ENCODE results near the gene ADIRF. TPM values are rescaled to one million over a fixed set of nuclear protein-coding genes. Genes with fewer than 3 reads are reported as not detected.

ADIRF gene
- total and polyA plus RNA-seq, 10 of the 15 experiments (the other 5 are each of a cell fraction or from before 2014, with no cell fraction given), result 0.12 to 2.5 (median 0.70) TPM; not detected in 2

DNA sequence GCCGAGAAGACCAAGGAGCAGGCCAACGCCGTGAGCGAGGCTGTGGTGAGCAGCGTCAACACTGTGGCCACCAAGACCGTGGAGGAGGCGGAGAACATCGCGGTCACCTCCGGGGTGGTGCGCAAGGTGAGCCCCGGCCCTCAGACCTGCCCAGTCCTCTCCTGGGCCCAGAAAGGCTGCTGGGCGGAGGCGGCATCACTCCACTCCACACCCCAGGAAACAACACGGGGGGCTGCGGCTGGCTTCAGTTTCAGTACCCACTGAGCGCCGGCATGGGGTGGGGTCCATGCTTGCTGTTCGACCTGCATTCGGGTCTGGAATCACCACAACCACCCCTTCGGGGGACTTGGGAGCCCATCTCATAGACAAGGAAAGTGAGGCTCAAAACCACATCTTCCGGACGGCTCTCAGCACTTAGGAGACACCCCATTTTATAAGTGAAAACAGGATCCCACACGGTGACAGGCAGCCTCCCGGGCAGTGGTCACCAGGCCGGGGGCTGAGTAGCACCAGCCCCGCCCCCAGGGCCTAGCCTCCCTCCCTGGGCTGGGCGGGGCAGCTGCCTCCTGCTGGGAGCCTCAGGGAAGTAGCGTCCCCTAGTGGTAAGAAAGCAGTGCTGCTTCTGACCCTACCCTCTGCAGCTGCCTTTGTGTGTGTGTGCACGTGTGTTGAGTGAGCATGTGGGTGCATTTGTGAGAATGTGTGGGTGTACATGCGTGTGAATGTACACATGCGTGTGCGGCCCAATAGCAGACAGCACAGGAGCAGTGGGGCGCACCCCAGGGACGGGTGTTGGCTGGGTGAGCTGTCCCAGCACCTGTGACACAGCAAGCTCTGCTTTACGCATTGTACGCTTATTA is 8.0 kb upstream of the ADIRF start (continued):
- TF ChIP-seq, protein P1, sequence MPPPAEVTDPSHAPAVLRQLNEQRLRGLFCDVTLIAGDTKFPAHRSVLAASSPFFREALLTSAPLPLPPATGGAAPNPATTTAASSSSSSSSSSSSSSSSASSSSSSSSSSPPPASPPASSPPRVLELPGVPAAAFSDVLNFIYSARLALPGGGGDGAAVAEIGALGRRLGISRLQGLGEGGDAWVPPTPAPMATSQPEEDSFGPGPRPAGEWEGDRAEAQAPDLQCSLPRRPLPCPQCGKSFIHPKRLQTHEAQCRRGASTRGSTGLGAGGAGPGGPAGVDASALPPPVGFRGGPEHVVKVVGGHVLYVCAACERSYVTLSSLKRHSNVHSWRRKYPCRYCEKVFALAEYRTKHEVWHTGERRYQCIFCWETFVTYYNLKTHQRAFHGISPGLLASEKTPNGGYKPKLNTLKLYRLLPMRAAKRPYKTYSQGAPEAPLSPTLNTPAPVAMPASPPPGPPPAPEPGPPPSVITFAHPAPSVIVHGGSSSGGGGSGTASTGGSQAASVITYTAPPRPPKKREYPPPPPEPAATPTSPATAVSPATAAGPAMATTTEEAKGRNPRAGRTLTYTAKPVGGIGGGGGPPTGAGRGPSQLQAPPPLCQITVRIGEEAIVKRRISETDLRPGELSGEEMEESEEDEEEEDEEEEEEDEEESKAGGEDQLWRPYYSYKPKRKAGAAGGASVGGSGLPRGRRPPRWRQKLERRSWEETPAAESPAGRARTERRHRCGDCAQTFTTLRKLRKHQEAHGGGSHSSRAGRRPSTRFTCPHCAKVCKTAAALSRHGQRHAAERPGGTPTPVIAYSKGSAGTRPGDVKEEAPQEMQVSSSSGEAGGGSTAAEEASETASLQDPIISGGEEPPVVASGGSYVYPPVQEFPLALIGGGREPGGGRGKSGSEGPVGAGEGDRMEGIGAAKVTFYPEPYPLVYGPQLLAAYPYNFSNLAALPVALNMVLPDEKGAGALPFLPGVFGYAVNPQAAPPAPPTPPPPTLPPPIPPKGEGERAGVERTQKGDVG (CRISPR knock-in tag; IDR thresholded peaks at IDR 0.05), result no peak
- TF ChIP-seq CBX5 (IDR thresholded peaks at IDR 0.05; ENCODE audit: low read depth) (no peak), TAF1 (IDR thresholded peaks at IDR 0.05; ENCODE audit: borderline replicate concordance, low read depth, low read length) (no peak), NFYB (IDR thresholded peaks at IDR 0.05; ENCODE audit: insufficient read depth, low read depth, low read length) (no peak), STAT1 (conservative IDR thresholded peaks at IDR 0.05) (0 out of 2 replicates have a peak, but pooled peaks have one; percentile 39), ZBED1 (IDR thresholded peaks at IDR 0.05; ENCODE audit: borderline replicate concordance) (no peak), HDGF (IDR thresholded peaks at IDR 0.05) (no peak; the same call in 1 of the 2 replicates), MYB (IDR thresholded peaks at IDR 0.05; ENCODE audit: borderline replicate concordance, low read depth, low read length) (no peak), TCF3 (IDR thresholded peaks at IDR 0.05; ENCODE audit: borderline replicate concordance, insufficient read depth, low read depth, low read length) (0 out of 2 replicates have a peak, but pooled peaks have one; percentile 20), ZNF384 (IDR thresholded peaks at IDR 0.05; ENCODE audit: borderline replicate concordance, low read depth, low read length) (no peak), RBBP5 (conservative IDR thresholded peaks at IDR 0.05) (no peak), PAX5 (IDR thresholded peaks at IDR 0.05; ENCODE audit: borderline replicate concordance, low read depth, low read length) (no peak), POLR2AphosphoS5 (IDR thresholded peaks at IDR 0.05; ENCODE audit: low read length) (no peak)
- TF ChIP-seq, protein P2, sequence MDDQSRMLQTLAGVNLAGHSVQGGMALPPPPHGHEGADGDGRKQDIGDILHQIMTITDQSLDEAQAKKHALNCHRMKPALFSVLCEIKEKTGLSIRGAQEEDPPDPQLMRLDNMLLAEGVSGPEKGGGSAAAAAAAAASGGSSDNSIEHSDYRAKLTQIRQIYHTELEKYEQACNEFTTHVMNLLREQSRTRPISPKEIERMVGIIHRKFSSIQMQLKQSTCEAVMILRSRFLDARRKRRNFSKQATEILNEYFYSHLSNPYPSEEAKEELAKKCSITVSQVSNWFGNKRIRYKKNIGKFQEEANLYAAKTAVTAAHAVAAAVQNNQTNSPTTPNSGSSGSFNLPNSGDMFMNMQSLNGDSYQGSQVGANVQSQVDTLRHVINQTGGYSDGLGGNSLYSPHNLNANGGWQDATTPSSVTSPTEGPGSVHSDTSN (IDR thresholded peaks at IDR 0.05; ENCODE audit: insufficient replicate concordance, low read depth, low read length), result no peak
- TF ChIP-seq, protein P3, sequence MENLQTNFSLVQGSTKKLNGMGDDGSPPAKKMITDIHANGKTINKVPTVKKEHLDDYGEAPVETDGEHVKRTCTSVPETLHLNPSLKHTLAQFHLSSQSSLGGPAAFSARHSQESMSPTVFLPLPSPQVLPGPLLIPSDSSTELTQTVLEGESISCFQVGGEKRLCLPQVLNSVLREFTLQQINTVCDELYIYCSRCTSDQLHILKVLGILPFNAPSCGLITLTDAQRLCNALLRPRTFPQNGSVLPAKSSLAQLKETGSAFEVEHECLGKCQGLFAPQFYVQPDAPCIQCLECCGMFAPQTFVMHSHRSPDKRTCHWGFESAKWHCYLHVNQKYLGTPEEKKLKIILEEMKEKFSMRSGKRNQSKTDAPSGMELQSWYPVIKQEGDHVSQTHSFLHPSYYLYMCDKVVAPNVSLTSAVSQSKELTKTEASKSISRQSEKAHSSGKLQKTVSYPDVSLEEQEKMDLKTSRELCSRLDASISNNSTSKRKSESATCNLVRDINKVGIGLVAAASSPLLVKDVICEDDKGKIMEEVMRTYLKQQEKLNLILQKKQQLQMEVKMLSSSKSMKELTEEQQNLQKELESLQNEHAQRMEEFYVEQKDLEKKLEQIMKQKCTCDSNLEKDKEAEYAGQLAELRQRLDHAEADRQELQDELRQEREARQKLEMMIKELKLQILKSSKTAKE (IDR thresholded peaks at IDR 0.05; ENCODE audit: low read depth, poor library complexity, severe bottlenecking), result no peak
- TF ChIP-seq, protein P4, sequence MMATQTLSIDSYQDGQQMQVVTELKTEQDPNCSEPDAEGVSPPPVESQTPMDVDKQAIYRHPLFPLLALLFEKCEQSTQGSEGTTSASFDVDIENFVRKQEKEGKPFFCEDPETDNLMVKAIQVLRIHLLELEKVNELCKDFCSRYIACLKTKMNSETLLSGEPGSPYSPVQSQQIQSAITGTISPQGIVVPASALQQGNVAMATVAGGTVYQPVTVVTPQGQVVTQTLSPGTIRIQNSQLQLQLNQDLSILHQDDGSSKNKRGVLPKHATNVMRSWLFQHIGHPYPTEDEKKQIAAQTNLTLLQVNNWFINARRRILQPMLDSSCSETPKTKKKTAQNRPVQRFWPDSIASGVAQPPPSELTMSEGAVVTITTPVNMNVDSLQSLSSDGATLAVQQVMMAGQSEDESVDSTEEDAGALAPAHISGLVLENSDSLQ (IDR thresholded peaks at IDR 0.05), result peak; percentile 25
- TF ChIP-seq, protein P5, sequence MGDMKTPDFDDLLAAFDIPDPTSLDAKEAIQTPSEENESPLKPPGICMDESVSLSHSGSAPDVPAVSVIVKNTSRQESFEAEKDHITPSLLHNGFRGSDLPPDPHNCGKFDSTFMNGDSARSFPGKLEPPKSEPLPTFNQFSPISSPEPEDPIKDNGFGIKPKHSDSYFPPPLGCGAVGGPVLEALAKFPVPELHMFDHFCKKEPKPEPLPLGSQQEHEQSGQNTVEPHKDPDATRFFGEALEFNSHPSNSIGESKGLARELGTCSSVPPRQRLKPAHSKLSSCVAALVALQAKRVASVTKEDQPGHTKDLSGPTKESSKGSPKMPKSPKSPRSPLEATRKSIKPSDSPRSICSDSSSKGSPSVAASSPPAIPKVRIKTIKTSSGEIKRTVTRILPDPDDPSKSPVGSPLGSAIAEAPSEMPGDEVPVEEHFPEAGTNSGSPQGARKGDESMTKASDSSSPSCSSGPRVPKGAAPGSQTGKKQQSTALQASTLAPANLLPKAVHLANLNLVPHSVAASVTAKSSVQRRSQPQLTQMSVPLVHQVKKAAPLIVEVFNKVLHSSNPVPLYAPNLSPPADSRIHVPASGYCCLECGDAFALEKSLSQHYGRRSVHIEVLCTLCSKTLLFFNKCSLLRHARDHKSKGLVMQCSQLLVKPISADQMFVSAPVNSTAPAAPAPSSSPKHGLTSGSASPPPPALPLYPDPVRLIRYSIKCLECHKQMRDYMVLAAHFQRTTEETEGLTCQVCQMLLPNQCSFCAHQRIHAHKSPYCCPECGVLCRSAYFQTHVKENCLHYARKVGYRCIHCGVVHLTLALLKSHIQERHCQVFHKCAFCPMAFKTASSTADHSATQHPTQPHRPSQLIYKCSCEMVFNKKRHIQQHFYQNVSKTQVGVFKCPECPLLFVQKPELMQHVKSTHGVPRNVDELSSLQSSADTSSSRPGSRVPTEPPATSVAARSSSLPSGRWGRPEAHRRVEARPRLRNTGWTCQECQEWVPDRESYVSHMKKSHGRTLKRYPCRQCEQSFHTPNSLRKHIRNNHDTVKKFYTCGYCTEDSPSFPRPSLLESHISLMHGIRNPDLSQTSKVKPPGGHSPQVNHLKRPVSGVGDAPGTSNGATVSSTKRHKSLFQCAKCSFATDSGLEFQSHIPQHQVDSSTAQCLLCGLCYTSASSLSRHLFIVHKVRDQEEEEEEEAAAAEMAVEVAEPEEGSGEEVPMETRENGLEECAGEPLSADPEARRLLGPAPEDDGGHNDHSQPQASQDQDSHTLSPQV (IDR thresholded peaks at IDR 0.05), result no peak

Measured in GM12878 (cell line).